Measurements from ENCODE around the gene SDCCAG8. TPM values are rescaled to one million over a fixed set of nuclear protein-coding genes. Genes with fewer than 3 reads are reported as not detected.

The SDCCAG8 gene
- total RNA-seq, 1 donor, result 42.7 TPM

GRCh38 chr1:243483952-243484351 is 228.1 kb downstream of the SDCCAG8 start:
- Histone ChIP-seq H3K4me3 (ENCODE audit: insufficient read depth, low read length) (no peak overlapping the region), H2AFZ (ENCODE audit: low read length) (no peak overlapping the region), H4K20me1 (ENCODE audit: insufficient read depth, low read length) (no peaks in the 10 kb centered on the region), H3K4me2 (ENCODE audit: insufficient read depth, low read length) (no peak overlapping the region), H3K36me3 (ENCODE audit: insufficient read depth, low read length) (no peaks in the 10 kb centered on the region), H3K4me1 (ENCODE audit: insufficient read depth, low read length) (peaks cover 13% of the 10 kb centered on the region), H3K9me3 (ENCODE audit: low read depth, low read length) (no peaks in the 10 kb centered on the region), H3K79me2 (ENCODE audit: insufficient read depth, low read length) (no peaks in the 10 kb centered on the region), H3K27ac (ENCODE audit: low read depth, low read length) (no peak overlapping the region), H3K27me3 (ENCODE audit: insufficient read depth, low read length) (no peaks in the 10 kb centered on the region)
- DNase-seq (ENCODE audit: insufficient read length, low spot score, missing footprints), result no peak
- TF ChIP-seq CTCF (IDR thresholded peaks at IDR 0.05; ENCODE audit: extremely low read depth, low read depth, low read length), result no peak

DNA sequence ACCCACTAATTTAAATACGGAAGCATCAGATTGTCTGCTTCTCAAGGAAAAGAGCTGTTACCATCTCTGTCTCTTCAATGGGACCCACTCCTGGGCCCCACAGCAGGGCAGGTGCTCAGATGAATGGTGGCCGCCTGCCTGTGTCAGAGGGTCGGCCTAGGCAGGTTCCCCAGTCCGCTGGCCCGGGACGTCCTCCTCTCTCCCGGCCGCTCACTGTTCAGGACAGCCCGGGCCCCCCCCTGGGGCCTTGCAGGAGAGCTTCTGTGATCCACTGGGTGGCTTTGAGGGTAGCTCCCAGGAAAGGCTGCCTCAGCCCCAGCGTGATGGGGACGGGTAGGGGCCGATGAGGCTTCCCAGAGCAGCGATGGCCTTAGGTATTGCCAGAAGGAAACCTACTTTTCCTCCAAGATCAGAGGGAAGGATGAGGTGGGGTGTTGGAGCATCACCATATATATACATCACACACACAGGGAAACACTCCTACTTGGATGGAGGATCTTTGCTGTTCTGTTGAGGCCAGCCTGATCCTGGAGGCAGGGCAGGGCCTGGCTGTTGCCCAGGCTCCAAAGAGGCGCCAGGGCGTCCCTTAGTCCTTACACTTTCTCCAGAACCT is 231.3 kb downstream of the SDCCAG8 start:
- Histone ChIP-seq H3K27me3 (ENCODE audit: insufficient read depth, low read length) (no peaks in the 10 kb centered on the region), H3K4me3 (ENCODE audit: insufficient read depth, low read length) (no peak overlapping the region), H4K20me1 (ENCODE audit: insufficient read depth, low read length) (no peaks in the 10 kb centered on the region), H3K79me2 (ENCODE audit: insufficient read depth, low read length) (no peaks in the 10 kb centered on the region), H3K4me2 (ENCODE audit: insufficient read depth, low read length) (no peak overlapping the region), H3K36me3 (ENCODE audit: insufficient read depth, low read length) (peaks cover 3% of the 10 kb centered on the region), H2AFZ (ENCODE audit: low read length) (no peak overlapping the region), H3K9me3 (ENCODE audit: low read depth, low read length) (no peaks in the 10 kb centered on the region), H3K27ac (ENCODE audit: low read depth, low read length) (no peak overlapping the region), H3K4me1 (ENCODE audit: insufficient read depth, low read length) (peaks cover 21% of the 10 kb centered on the region)
- TF ChIP-seq CTCF (IDR thresholded peaks at IDR 0.05; ENCODE audit: extremely low read depth, low read depth, low read length), result no peak
- no peak for DNase-seq (ENCODE audit: insufficient read length, low spot score, missing footprints)

GRCh38 chr1:243487649-243488227 is 231.9 kb downstream of the SDCCAG8 start:
- H3K4me2 ChIP-seq (ENCODE audit: insufficient read depth, low read length), result no peak overlapping the region
- no peaks in the 10 kb centered on the region for H3K27me3 ChIP-seq (ENCODE audit: insufficient read depth, low read length)
- H3K36me3 ChIP-seq (ENCODE audit: insufficient read depth, low read length), result peaks cover 3% of the 10 kb centered on the region
- DNase-seq (ENCODE audit: insufficient read length, low spot score, missing footprints), result no peak
- H2AFZ ChIP-seq (ENCODE audit: low read length), result no peak overlapping the region
- no peak overlapping the region for H3K27ac ChIP-seq (ENCODE audit: low read depth, low read length)
- no peaks in the 10 kb centered on the region for H3K9me3 ChIP-seq (ENCODE audit: low read depth, low read length)
- H4K20me1 ChIP-seq (ENCODE audit: insufficient read depth, low read length), result no peaks in the 10 kb centered on the region
- H3K4me1 ChIP-seq (ENCODE audit: insufficient read depth, low read length), result peaks cover 16% of the 10 kb centered on the region
- no peak for TF ChIP-seq CTCF (IDR thresholded peaks at IDR 0.05; ENCODE audit: extremely low read depth, low read depth, low read length)
- H3K4me3 ChIP-seq (ENCODE audit: insufficient read depth, low read length), result no peak overlapping the region
- H3K79me2 ChIP-seq (ENCODE audit: insufficient read depth, low read length), result no peaks in the 10 kb centered on the region

DNA sequence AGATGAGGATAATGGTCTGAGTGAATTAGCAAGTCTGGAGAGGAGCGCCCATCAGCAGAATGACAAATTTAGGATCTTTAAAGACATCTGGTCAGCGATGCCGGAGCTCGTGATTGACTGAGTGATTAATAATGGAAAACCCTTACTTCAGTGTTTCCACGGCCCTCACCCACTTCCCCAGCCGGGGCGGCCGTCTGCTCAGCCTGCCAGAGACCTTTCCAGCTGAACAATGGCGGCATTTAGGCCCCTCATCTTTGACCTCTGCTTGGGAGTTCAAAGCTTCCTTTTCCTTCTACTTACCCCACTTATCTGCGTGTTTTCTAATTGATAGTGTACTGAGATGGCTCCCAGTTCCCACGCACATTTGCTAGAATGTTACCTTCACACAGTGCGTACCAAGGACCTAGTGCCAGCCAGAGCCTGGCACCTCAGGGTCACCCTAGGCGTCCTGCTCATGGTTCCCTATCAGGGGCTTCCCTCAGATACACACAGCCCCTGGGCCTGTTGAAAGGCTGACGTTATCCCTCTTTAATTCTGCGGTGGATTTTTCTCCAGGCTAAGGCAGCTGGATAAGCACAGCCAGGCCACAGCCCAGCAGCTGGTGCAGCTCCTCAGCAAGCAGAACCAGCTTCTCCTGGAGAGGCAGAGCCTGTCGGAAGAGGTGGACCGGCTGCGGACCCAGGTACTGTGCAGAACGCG is 232.8 kb downstream of the SDCCAG8 start:
- Histone ChIP-seq H3K9me3 (ENCODE audit: low read depth, low read length) (no peaks in the 10 kb centered on the region), H3K4me3 (ENCODE audit: insufficient read depth, low read length) (no peak overlapping the region), H3K36me3 (ENCODE audit: insufficient read depth, low read length) (peaks cover 3% of the 10 kb centered on the region), H3K4me2 (ENCODE audit: insufficient read depth, low read length) (no peak overlapping the region), H3K4me1 (ENCODE audit: insufficient read depth, low read length) (peaks cover 20% of the 10 kb centered on the region), H3K27ac (ENCODE audit: low read depth, low read length) (no peak overlapping the region), H3K27me3 (ENCODE audit: insufficient read depth, low read length) (no peaks in the 10 kb centered on the region), H3K79me2 (ENCODE audit: insufficient read depth, low read length) (no peaks in the 10 kb centered on the region), H4K20me1 (ENCODE audit: insufficient read depth, low read length) (no peaks in the 10 kb centered on the region), H2AFZ (ENCODE audit: low read length) (no peak overlapping the region)
- DNase-seq (ENCODE audit: insufficient read length, low spot score, missing footprints), result no peak
- no peak for TF ChIP-seq CTCF (IDR thresholded peaks at IDR 0.05; ENCODE audit: extremely low read depth, low read depth, low read length)
